HL-60 (cell line): ENCODE data around the gene SH3RF3.

Experiments used
- DNase-seq, 2 experiments: peaks; one replicate each; pipeline ENCODE4 v3.0.0-alpha.2; 2010 to 2020; ENCODE audit warnings: low read depth in 1 of 2, low spot score in 1 of 2
- H3K27ac ChIP-seq: fragments of 250-450 bp; sonication (Bioruptor Pico); replicated peaks from 2 replicates; pipeline ENCODE4 v1.5.1; 2020; ENCODE audit warnings: mild to moderate bottlenecking, moderate library complexity
- H3K27me3 ChIP-seq: fragments of 250-450 bp; sonication (Bioruptor Pico); 2 replicates; pipeline ENCODE4 v1.5.1; 2021; ENCODE audit warnings: mild to moderate bottlenecking, moderate library complexity; ENCODE audit not compliant: insufficient read depth, poor library complexity, severe bottlenecking
- H3K4me3 ChIP-seq: replicated peaks from 2 replicates; pipeline ENCODE4 v1.5.1; 2011; ENCODE audit warnings: mild to moderate bottlenecking, control low read depth, low read length; ENCODE audit not compliant: insufficient read depth
- GABPA ChIP-seq: IDR thresholded peaks from 2 replicates; pipeline ENCODE4 v1.6.1; 2012; ENCODE audit warnings: low read depth
- POLR2AphosphoS5 ChIP-seq: IDR thresholded peaks from 2 replicates; pipeline ENCODE4 v1.6.1; 2012; ENCODE audit warnings: low read depth
- SPI1 ChIP-seq: IDR thresholded peaks from 2 replicates; pipeline ENCODE4 v1.6.1; 2012; ENCODE audit warnings: low read depth, mild to moderate bottlenecking, borderline replicate concordance
- TF ChIP-seq, protein P1 (sequence below): IDR thresholded peaks from one replicate; pipeline ENCODE4 v1.5.1; 2011; ENCODE audit warnings: low read length, control low read depth, inconsistent platforms; ENCODE audit not compliant: insufficient read depth
- TF ChIP-seq, protein P2 (sequence below): IDR thresholded peaks from 2 replicates; pipeline ENCODE4 v1.6.1; 2012; ENCODE audit warnings: low read depth; ENCODE audit not compliant: insufficient replicate concordance

SH3RF3 gene

DNA sequence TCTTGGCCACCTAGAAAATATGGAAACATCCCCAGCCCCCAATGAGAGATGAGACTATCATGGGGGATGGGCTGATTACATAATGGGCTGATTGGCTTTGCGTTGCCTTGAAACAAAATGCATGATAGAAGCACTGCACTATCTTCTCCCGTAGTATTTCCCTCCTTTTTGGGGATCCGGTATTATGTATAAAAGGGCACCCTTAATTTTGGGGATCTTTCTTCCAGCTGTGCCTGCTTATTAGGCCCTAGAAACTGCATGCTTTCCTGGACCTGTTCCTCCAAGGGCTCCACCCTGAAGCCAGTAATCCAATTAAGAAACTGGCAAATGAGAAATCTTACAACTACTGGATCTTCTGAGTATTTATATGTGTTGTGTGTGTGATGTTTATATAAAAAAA lies 34.9 kb upstream of the SH3RF3 start:
- DNase-seq = no peak

DNA sequence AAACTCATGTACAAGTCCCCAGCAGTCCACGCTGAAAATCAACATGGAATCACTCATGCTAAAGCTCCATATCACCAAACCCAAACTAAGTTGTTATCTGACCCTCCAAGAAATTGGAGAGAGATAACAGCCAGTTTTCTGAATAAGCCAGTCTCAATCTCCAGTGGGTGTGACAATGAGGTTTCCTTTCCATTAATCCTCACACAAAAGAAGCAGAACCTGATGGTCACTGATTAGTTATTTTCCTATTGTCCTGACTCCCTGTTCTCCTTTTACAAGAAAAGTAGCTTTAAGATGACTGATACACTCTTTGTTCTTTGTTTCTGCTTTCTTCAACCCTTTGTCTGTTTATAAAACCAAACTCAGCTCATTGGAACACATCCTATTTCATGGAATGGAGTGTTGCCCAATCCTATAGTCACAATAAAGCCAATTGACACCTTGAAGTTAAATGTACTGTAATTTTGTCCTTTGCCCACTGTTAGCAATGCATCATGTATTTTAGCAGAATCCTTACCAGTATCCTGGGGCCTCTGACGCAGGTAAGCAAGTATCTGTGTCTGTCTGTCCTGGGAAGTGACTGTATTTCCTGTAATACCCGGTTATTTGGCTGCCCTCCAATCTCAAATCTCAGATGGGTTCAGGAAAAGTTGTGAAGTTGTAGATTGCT lies 30.6 kb upstream of the SH3RF3 start:
- no peak for DNase-seq
- H3K4me3 ChIP-seq = no peak overlapping the region
- TF ChIP-seq SPI1 (no peak), POLR2AphosphoS5 (no peak), GABPA (no peak)
- TF ChIP-seq, protein P1, sequence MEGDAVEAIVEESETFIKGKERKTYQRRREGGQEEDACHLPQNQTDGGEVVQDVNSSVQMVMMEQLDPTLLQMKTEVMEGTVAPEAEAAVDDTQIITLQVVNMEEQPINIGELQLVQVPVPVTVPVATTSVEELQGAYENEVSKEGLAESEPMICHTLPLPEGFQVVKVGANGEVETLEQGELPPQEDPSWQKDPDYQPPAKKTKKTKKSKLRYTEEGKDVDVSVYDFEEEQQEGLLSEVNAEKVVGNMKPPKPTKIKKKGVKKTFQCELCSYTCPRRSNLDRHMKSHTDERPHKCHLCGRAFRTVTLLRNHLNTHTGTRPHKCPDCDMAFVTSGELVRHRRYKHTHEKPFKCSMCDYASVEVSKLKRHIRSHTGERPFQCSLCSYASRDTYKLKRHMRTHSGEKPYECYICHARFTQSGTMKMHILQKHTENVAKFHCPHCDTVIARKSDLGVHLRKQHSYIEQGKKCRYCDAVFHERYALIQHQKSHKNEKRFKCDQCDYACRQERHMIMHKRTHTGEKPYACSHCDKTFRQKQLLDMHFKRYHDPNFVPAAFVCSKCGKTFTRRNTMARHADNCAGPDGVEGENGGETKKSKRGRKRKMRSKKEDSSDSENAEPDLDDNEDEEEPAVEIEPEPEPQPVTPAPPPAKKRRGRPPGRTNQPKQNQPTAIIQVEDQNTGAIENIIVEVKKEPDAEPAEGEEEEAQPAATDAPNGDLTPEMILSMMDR = no peak
- TF ChIP-seq, protein P2, sequence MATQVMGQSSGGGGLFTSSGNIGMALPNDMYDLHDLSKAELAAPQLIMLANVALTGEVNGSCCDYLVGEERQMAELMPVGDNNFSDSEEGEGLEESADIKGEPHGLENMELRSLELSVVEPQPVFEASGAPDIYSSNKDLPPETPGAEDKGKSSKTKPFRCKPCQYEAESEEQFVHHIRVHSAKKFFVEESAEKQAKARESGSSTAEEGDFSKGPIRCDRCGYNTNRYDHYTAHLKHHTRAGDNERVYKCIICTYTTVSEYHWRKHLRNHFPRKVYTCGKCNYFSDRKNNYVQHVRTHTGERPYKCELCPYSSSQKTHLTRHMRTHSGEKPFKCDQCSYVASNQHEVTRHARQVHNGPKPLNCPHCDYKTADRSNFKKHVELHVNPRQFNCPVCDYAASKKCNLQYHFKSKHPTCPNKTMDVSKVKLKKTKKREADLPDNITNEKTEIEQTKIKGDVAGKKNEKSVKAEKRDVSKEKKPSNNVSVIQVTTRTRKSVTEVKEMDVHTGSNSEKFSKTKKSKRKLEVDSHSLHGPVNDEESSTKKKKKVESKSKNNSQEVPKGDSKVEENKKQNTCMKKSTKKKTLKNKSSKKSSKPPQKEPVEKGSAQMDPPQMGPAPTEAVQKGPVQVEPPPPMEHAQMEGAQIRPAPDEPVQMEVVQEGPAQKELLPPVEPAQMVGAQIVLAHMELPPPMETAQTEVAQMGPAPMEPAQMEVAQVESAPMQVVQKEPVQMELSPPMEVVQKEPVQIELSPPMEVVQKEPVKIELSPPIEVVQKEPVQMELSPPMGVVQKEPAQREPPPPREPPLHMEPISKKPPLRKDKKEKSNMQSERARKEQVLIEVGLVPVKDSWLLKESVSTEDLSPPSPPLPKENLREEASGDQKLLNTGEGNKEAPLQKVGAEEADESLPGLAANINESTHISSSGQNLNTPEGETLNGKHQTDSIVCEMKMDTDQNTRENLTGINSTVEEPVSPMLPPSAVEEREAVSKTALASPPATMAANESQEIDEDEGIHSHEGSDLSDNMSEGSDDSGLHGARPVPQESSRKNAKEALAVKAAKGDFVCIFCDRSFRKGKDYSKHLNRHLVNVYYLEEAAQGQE = no peak
- no peak overlapping the region for H3K27ac ChIP-seq
- H3K27me3 ChIP-seq = no peaks in the 10 kb centered on the region

More for the DNA sequence above, 34.9 kb upstream of the SH3RF3 start:
- Histone ChIP-seq H3K27me3 (no peaks in the 10 kb centered on the region), H3K4me3 (no peak overlapping the region), H3K27ac (no peak overlapping the region)
- TF ChIP-seq SPI1 (no peak), GABPA (no peak), POLR2AphosphoS5 (no peak)
- TF ChIP-seq, protein P2 = no peak
- TF ChIP-seq, protein P1 = no peak

DNA sequence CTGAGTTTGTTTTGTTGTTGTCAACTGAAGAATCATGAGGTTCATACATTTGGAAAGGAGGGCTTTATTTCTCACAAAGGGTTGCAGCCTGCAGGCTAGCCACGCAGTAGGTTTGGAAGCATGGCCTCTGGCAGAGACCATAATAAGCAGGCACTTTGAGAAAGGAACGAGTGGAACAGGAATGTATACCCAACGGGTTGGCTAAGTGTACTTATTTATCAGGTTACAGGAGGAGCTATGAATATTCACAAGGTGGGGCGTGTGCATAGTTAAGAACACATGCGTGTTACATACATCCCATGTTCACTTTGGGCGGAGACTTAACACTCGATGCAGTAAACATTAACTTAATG lies 30.1 kb upstream of the SH3RF3 start:
- DNase-seq = no peak
- TF ChIP-seq POLR2AphosphoS5 (no peak), GABPA (no peak), SPI1 (no peak)
- TF ChIP-seq, protein P2 = no peak
- TF ChIP-seq, protein P1 = no peak
- Histone ChIP-seq H3K4me3 (no peak overlapping the region), H3K27ac (no peak overlapping the region), H3K27me3 (no peaks in the 10 kb centered on the region)
